Kidney (tissue), 14 donors: ENCODE results near the gene ISL1. TPM values are rescaled to one million over a fixed set of nuclear protein-coding genes. Genes with fewer than 3 reads are reported as not detected.

ENCODE experiments used
- DNase-seq, 5 donors: peaks; one replicate each; pipeline ENCODE4 v3.0.0-alpha.2; 2013 to 2020
- FAIRE-seq: peaks from 2 replicates; lab custom pipeline; 2012; peaks lifted over from hg19 to GRCh38; lab: Jason Lieb, UNC
- H3K27ac ChIP-seq, 2 donors: one replicate each; pipeline ENCODE4 v1.7.0; 2013; ENCODE audit warnings: low read depth in 2 of 2, low read length in 2 of 2, inconsistent platforms in 1 of 2
- H3K27me3 ChIP-seq: one replicate; pipeline ENCODE4 v1.7.1; 2013; ENCODE audit warnings: low read length, inconsistent platforms; ENCODE audit not compliant: control insufficient read depth, insufficient read depth
- H3K36me3 ChIP-seq, 3 donors: one replicate each; pipeline versions ENCODE4 v1.7.0 to v1.7.1; 2013; ENCODE audit warnings: low read length in 3 of 3, control low read depth in 1 of 3, inconsistent platforms in 1 of 3; ENCODE audit not compliant: insufficient read depth in 3 of 3, control insufficient read depth in 2 of 3
- H3K4me1 ChIP-seq, 3 donors: one replicate each; pipeline versions ENCODE4 v1.7.0 to v1.7.1; 2013; ENCODE audit warnings: low read length in 3 of 3, inconsistent platforms in 1 of 3, low read depth in 1 of 3; ENCODE audit not compliant: control insufficient read depth in 2 of 3, insufficient read depth in 2 of 3
- H3K4me3 ChIP-seq, 3 donors: one replicate each; pipeline versions ENCODE4 v1.7.0 to v1.8.1; 2013; ENCODE audit warnings: low read length in 3 of 3, control low read depth in 1 of 3, inconsistent platforms in 1 of 3
- H3K9ac ChIP-seq, 3 donors: one replicate each; pipeline versions ENCODE4 v1.7.0 to v1.7.1; 2013; ENCODE audit warnings: low read length in 3 of 3, control low read depth in 1 of 3, inconsistent platforms in 1 of 3
- H3K9me3 ChIP-seq, 3 donors: one replicate each; pipeline versions ENCODE4 v1.7.0 to v1.7.1; 2013; ENCODE audit warnings: low read length in 3 of 3, control low read depth in 1 of 3, inconsistent platforms in 1 of 3; ENCODE audit not compliant: control insufficient read depth in 2 of 3, insufficient read depth in 1 of 3
- intact Hi-C: fragments of 100-400 bp; cut with DNase I; formaldehyde crosslinking; loops from one replicate; pipeline ENCODE4 v1.11.1; 2022
- polyA plus RNA-seq: library from polyadenylated mRNA; stranded (reverse); fragments of 350-450 nt; fragmentation: Illumina TruSeq; extraction: RNeasy Lipid Tissue Mini Kit (QIAGEN cat#74804); gene quantifications from one replicate; pipeline ENCODE4 v1.2.3, GENCODE V29; 2014; ENCODE audit warnings: low read depth, low replicate concordance; ENCODE audit not compliant: insufficient read depth
- total RNA-seq: library from RNA; stranded (reverse); fragmentation: NEBNext Ultra II Directional; extraction: Animal tissue kit (Norgen Biotek cat#: 25700); gene quantifications from one replicate; pipeline ENCODE4 v1.2.1, GENCODE V29; 2021
- TF ChIP-seq, protein P1 (sequence below): IDR thresholded peaks from 3 replicates; pipeline ENCODE4 v1.5.1; 2012; ENCODE audit warnings: mild to moderate bottlenecking, moderate library complexity, borderline replicate concordance; ENCODE audit not compliant: insufficient read depth; ENCODE audit errors: extremely low read depth
- donor health status: control.
- donor health status: control.
- donor health status: control.
- donor health status: control.
- donor health status: control.
- donor health status: DM: yes; HTN: yes; CAD: no.
- donor health status: Normal renal cell carcinoma (clear cell type).

ISL1 gene
- total and polyA plus RNA-seq, 2 donors from 2014 or later, result not detected

DNA sequence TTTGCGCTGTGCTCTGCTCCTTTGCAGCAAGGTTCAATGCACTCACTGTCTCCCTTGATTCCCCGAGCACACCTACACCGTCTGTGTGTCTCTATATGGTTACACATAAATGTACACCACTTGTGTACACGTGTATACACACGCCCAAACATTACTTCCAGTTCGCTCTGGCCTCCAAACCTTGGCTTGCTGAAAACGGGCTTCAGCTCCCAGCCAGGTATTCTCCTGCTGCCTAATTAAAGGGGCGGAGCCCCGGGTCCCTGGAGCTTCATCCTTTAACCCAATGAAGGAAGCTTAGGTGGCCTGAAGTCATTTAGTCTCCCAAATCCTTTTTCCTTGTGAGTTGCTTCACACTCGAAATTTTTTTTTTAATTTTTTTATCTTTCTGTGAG is 4.6 kb downstream of the ISL1 start:
- H3K4me1 ChIP-seq, result peaks cover 0 to 6% (median 0%) of the 10 kb centered on the region in 3 donors
- no peak overlapping the region for H3K27ac ChIP-seq
- peaks cover 79% of the 10 kb centered on the region for H3K27me3 ChIP-seq
- FAIRE-seq, result no peak
- H3K9me3 ChIP-seq, result no peaks in the 10 kb centered on the region
- intact Hi-C loops, result no loop called here
- H3K4me3 ChIP-seq, result no peak overlapping the region
- H3K36me3 ChIP-seq, result no peaks in the 10 kb centered on the region
- DNase-seq, result no peak
- TF ChIP-seq, protein P1, sequence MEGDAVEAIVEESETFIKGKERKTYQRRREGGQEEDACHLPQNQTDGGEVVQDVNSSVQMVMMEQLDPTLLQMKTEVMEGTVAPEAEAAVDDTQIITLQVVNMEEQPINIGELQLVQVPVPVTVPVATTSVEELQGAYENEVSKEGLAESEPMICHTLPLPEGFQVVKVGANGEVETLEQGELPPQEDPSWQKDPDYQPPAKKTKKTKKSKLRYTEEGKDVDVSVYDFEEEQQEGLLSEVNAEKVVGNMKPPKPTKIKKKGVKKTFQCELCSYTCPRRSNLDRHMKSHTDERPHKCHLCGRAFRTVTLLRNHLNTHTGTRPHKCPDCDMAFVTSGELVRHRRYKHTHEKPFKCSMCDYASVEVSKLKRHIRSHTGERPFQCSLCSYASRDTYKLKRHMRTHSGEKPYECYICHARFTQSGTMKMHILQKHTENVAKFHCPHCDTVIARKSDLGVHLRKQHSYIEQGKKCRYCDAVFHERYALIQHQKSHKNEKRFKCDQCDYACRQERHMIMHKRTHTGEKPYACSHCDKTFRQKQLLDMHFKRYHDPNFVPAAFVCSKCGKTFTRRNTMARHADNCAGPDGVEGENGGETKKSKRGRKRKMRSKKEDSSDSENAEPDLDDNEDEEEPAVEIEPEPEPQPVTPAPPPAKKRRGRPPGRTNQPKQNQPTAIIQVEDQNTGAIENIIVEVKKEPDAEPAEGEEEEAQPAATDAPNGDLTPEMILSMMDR, result no peak
- no peak overlapping the region for H3K9ac ChIP-seq

DNA sequence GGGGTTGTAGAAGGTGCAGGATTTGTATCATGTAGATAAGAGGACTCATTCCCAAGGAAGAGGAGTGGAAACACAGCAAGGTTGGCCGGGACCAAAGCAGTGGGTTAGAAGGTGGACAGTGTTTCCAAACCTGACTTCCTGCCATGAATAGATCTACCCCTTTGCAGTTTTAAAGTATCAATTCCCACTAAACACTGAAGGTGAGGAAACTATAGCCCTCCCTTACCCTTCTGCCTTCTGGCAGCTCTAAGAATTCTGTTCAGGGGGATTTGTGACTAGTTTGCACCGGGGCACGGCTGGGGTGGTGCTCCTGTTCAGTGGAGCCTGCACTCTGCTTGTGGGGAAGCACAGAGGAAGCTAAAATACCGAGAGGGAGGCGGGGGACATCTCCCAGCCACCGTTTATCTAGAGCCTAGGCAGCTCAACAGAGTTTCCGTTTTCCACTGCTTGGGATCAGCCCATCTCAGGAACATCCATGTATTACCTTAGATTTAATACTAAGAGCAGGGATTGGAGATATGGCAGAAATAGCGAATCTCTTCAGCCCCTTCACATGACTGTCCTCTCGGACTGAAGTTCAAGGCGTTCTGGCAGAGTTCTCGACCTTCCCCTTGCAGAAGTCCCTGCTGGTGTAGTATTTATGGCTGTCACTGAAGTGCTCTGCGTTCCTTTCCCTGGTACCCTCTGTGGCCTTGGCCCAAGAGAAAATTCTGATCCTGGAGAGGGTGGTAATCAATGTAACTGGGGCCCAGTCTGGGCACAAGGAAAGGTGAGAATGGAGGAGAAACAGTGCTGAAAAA is 5.4 kb downstream of the ISL1 start:
- peaks cover 81% of the 10 kb centered on the region for H3K27me3 ChIP-seq

DNA sequence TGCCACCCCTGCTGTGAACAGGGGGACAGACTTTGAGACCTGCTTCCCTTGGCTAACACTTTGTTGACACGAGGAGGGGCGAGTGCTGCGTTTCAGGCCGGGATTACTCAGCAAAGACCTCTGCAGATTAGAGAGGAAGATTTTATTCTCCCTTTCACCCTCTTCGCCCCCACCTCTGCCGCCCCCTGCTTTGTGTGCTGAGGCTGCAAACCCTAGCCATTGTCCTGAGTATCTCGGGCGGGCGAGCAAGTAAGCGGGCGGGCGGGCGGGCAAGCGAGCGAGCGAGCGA is 6.0 kb downstream of the ISL1 start:
- peak in 1 of 5 donors; percentile 20 for DNase-seq
- H3K27ac ChIP-seq, result no peak overlapping the region
- TF ChIP-seq, protein P1, result no peak
- no peak for FAIRE-seq
- H3K9me3 ChIP-seq, result no peaks in the 10 kb centered on the region
- H3K9ac ChIP-seq, result no peak overlapping the region
- intact Hi-C loops, result no loop called here
- H3K36me3 ChIP-seq, result no peaks in the 10 kb centered on the region
- H3K27me3 ChIP-seq, result peaks cover 82% of the 10 kb centered on the region
- peaks cover 0 to 6% (median 0%) of the 10 kb centered on the region in 3 donors for H3K4me1 ChIP-seq
- no peak overlapping the region for H3K4me3 ChIP-seq

More for the DNA sequence above, 5.4 kb downstream of the ISL1 start:
- H3K9me3 ChIP-seq, result no peaks in the 10 kb centered on the region
- TF ChIP-seq, protein P1, result no peak
- H3K4me1 ChIP-seq, result peaks cover 0 to 6% (median 0%) of the 10 kb centered on the region in 3 donors
- no peak overlapping the region for H3K4me3 ChIP-seq
- FAIRE-seq, result no peak
- H3K27ac ChIP-seq, result no peak overlapping the region
- DNase-seq, result no peak
- no peaks in the 10 kb centered on the region for H3K36me3 ChIP-seq
- H3K9ac ChIP-seq, result no peak overlapping the region
- intact Hi-C loops, result no loop called here
